HG02588 (cell line): ENCODE results near the gene ANAPC2.

ENCODE experiments used
- ATAC-seq: cut with Tn5 transposase; IDR thresholded peaks from one replicate; pipeline ENCODE4 v1.9.1; 2021; ENCODE audit warnings: mild to moderate bottlenecking, moderate library complexity; ENCODE audit not compliant: unreplicated experiment

ANAPC2 gene

GRCh38 chr9:137164370-137165249, 23.8 kb downstream of the ANAPC2 start:
- ATAC-seq: no peak

- ATAC-seq: no peak
Observed at GRCh38 chr9:137163805-137164204, 24.6 kb downstream of the ANAPC2 start.

- no peak for ATAC-seq
Observed at GRCh38 chr9:137163365-137163715, 25.0 kb downstream of the ANAPC2 start.

GRCh38 chr9:137162505-137163364, 25.6 kb downstream of the ANAPC2 start:
- no peak for ATAC-seq

GRCh38 chr9:137161558-137162486, 26.5 kb downstream of the ANAPC2 start:
- ATAC-seq: no peak

- ATAC-seq: no peak
Observed at GRCh38 chr9:137160716-137161557, 27.4 kb downstream of the ANAPC2 start.

- ATAC-seq: no peak
Observed at GRCh38 chr9:137160054-137160425, 28.3 kb downstream of the ANAPC2 start.

- no peak for ATAC-seq
Observed at GRCh38 chr9:137159105-137160053, 29.0 kb downstream of the ANAPC2 start.

- ATAC-seq: no peak
Observed at GRCh38 chr9:137158625-137159024, 29.7 kb downstream of the ANAPC2 start.

- ATAC-seq: no peak
Observed at GRCh38 chr9:137157618-137158415, 30.5 kb downstream of the ANAPC2 start.

GRCh38 chr9:137156567-137157375, 31.6 kb downstream of the ANAPC2 start:
- no peak for ATAC-seq

- ATAC-seq: no peak
Observed at GRCh38 chr9:137152844-137153405, 35.4 kb downstream of the ANAPC2 start.

GRCh38 chr9:137150617-137151457, 37.5 kb downstream of the ANAPC2 start:
- ATAC-seq: peak; percentile 35

- ATAC-seq: peak; percentile 14
Observed at GRCh38 chr9:137149942-137150616, 38.3 kb downstream of the ANAPC2 start.

- ATAC-seq: no peak
Observed at GRCh38 chr9:137149363-137149762, 39.0 kb downstream of the ANAPC2 start.
